Measurements from ENCODE around the gene NPVF. TPM values are rescaled to one million over a fixed set of nuclear protein-coding genes. Genes with fewer than 3 reads are reported as not detected.

Gene NPVF
- polyA plus RNA-seq, 2 of the 4 experiments (the other 2 are of a cell fraction), result not detected

DNA sequence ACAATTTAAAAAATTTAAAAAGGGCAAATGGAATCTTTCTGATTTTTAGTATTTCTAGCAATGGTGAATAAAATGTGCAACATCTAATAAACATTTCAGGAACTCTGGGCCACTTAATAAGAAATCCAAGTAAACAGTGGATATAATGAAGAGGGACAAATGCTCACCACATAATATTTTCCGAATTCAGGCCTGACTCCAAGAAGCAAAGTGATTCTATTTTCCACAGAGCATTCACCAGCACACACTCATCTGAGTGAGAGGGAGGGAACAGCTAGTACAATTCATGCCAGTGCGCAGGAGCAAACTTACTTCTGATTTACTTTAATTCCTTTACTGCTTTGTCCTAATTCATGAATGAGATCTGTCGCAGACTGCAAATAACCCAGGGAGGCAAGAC is 10.1 kb downstream of the NPVF start:
- FAIRE-seq (no peak), ATAC-seq (no peak), DNase-seq (ENCODE audit: low read depth in 1 of 2, low spot score in 1 of 2) (no peak)
- Histone ChIP-seq H3K9me3 (no peaks in the 10 kb centered on the region), H3K4me1 (no peaks in the 10 kb centered on the region), H3K4me3 (no peak overlapping the region), H3K27ac (no peak overlapping the region), H3K4me2 (no peak overlapping the region)
- 40% methylated on average over 3 of the region's 3 CpGs for WGBS (ENCODE audit: missing lambda C conversion rate)
- no peak for TF ChIP-seq GATA3 (IDR thresholded peaks at IDR 0.05; ENCODE audit: borderline replicate concordance)
- TF ChIP-seq ZC3H11A (IDR thresholded peaks at IDR 0.05), result no peak
- no peak for TF ChIP-seq HOXB13 (CRISPR knock-in tag; IDR thresholded peaks at IDR 0.05; ENCODE audit: low read depth)
- TF ChIP-seq, protein P1, sequence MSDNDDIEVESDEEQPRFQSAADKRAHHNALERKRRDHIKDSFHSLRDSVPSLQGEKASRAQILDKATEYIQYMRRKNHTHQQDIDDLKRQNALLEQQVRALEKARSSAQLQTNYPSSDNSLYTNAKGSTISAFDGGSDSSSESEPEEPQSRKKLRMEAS (IDR thresholded peaks at IDR 0.05), result no peak
- TF ChIP-seq RCOR1 (IDR thresholded peaks at IDR 0.05; ENCODE audit: low read depth, low read length), result no peak
- TF ChIP-seq HDAC2 (IDR thresholded peaks at IDR 0.05), result no peak
- no peak for TF ChIP-seq RNF2 (IDR thresholded peaks at IDR 0.05; ENCODE audit: borderline replicate concordance, low read depth)
- TF ChIP-seq, protein P2, sequence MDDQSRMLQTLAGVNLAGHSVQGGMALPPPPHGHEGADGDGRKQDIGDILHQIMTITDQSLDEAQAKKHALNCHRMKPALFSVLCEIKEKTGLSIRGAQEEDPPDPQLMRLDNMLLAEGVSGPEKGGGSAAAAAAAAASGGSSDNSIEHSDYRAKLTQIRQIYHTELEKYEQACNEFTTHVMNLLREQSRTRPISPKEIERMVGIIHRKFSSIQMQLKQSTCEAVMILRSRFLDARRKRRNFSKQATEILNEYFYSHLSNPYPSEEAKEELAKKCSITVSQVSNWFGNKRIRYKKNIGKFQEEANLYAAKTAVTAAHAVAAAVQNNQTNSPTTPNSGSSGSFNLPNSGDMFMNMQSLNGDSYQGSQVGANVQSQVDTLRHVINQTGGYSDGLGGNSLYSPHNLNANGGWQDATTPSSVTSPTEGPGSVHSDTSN (IDR thresholded peaks at IDR 0.05), result no peak
- TF ChIP-seq, protein P3, sequence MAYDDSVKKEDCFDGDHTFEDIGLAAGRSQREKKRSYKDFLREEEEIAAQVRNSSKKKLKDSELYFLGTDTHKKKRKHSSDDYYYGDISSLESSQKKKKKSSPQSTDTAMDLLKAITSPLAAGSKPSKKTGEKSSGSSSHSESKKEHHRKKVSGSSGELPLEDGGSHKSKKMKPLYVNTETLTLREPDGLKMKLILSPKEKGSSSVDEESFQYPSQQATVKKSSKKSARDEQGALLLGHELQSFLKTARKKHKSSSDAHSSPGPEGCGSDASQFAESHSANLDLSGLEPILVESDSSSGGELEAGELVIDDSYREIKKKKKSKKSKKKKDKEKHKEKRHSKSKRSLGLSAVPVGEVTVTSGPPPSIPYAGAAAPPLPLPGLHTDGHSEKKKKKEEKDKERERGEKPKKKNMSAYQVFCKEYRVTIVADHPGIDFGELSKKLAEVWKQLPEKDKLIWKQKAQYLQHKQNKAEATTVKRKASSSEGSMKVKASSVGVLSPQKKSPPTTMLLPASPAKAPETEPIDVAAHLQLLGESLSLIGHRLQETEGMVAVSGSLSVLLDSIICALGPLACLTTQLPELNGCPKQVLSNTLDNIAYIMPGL (CRISPR knock-in tag; IDR thresholded peaks at IDR 0.05; ENCODE audit: borderline replicate concordance), result no peak
- TF ChIP-seq, protein P4, sequence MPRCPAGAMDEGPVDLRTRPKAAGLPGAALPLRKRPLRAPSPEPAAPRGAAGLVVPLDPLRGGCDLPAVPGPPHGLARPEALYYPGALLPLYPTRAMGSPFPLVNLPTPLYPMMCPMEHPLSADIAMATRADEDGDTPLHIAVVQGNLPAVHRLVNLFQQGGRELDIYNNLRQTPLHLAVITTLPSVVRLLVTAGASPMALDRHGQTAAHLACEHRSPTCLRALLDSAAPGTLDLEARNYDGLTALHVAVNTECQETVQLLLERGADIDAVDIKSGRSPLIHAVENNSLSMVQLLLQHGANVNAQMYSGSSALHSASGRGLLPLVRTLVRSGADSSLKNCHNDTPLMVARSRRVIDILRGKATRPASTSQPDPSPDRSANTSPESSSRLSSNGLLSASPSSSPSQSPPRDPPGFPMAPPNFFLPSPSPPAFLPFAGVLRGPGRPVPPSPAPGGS (IDR thresholded peaks at IDR 0.05), result no peak
- no peak for TF ChIP-seq HOXB5 (CRISPR knock-in tag; IDR thresholded peaks at IDR 0.05)
- TF ChIP-seq, protein P5, sequence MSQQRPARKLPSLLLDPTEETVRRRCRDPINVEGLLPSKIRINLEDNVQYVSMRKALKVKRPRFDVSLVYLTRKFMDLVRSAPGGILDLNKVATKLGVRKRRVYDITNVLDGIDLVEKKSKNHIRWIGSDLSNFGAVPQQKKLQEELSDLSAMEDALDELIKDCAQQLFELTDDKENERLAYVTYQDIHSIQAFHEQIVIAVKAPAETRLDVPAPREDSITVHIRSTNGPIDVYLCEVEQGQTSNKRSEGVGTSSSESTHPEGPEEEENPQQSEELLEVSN (IDR thresholded peaks at IDR 0.05; ENCODE audit: borderline replicate concordance, low read depth), result no peak
- TF ChIP-seq HEYL (CRISPR knock-in tag; IDR thresholded peaks at IDR 0.05), result no peak
- no peak for TF ChIP-seq ESRRA (IDR thresholded peaks at IDR 0.05; ENCODE audit: borderline replicate concordance, low read length)
- TF ChIP-seq CEBPB (IDR thresholded peaks at IDR 0.05), result no peak
- TF ChIP-seq KDM5A (IDR thresholded peaks at IDR 0.05), result no peak
- TF ChIP-seq FOSL2 (IDR thresholded peaks at IDR 0.05), result no peak
- TF ChIP-seq FOSL2 (CRISPR knock-in tag; IDR thresholded peaks at IDR 0.05), result no peak
- CTCF ChIA-PET, result interaction anchor here (1.3 to 1.7 kb wide), 2 partner anchors 10 to 38 kb away, joined by 5 to 7 read pairs; partner anchors contain the start of gene NPVF
- POLR2A ChIA-PET, result no interaction called here

DNA sequence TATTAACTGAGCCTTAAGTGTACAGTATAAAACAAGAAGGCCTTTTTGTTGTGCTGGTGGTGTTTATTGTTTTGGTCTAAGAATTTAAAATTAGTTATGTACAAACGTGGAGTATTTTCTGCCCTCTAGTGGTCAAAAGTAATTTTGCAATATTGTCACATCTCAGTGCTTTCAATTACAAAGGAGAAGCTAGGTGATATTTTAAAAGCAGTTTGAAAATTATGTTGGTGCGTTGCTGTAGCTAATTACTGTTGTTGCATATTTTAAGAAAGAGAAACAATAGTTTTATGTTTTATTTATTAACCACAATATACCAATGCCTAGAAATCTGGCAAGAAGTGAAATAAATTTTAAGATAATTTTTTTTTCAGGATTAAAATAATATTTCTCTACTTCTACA is 11.4 kb downstream of the NPVF start:
- H3K4me2 ChIP-seq, result no peak overlapping the region
- no peaks in the 10 kb centered on the region for H3K4me1 ChIP-seq
- peak in 1 of 2 experiments; percentile 52 for DNase-seq (ENCODE audit: low read depth in 1 of 2, low spot score in 1 of 2)
- ChIA-PET CTCF (interaction anchor here (0.7 to 1.7 kb wide), 18 partner anchors 9 to 671 kb away, joined by 3 to 7 read pairs (median 4); partner anchors contain the start of gene NPVF), POLR2A (no interaction called here)
- WGBS (ENCODE audit: missing lambda C conversion rate), result 0% methylated on average over 2 of the region's 2 CpGs
- H3K9me3 ChIP-seq, result no peaks in the 10 kb centered on the region
- peak; percentile 83 for FAIRE-seq
- H3K4me3 ChIP-seq, result no peak overlapping the region
- ATAC-seq, result peak in 1 of 2 experiments; percentile 61; a peak in 2 of 6 replicates
- no peak overlapping the region for H3K27ac ChIP-seq
- TF ChIP-seq ZNF302 (CRISPR knock-in tag; IDR thresholded peaks at IDR 0.05) (no peak), CEBPB (IDR thresholded peaks at IDR 0.05) (peak in 1 of 2 experiments; percentile 51; a peak in 2 of 4 replicates), PHF8 (IDR thresholded peaks at IDR 0.05; ENCODE audit: borderline replicate concordance, low read depth) (no peak), CHD2 (IDR thresholded peaks at IDR 0.05; ENCODE audit: low read length, partially characterized antibody) (no peak), MYC (IDR thresholded peaks at IDR 0.05; ENCODE audit: borderline replicate concordance, low read length) (no peak), FOSL2 (IDR thresholded peaks at IDR 0.05) (no peak), FOSL2 (CRISPR knock-in tag; IDR thresholded peaks at IDR 0.05) (no peak), EHMT2 (IDR thresholded peaks at IDR 0.05; ENCODE audit: low read depth) (no peak), HEYL (CRISPR knock-in tag; IDR thresholded peaks at IDR 0.05) (no peak), JUNB (IDR thresholded peaks at IDR 0.05) (no peak), RNF2 (IDR thresholded peaks at IDR 0.05; ENCODE audit: borderline replicate concordance, low read depth) (no peak), NR3C1 (IDR thresholded peaks at IDR 0.05) (no peak), KDM1A (IDR thresholded peaks at IDR 0.05; ENCODE audit: low read depth) (no peak), CBX8 (IDR thresholded peaks at IDR 0.05) (no peak), RCOR1 (IDR thresholded peaks at IDR 0.05; ENCODE audit: low read depth, low read length) (no peak), MAZ (IDR thresholded peaks at IDR 0.05; ENCODE audit: borderline replicate concordance, low read depth, low read length) (no peak), JUN (IDR thresholded peaks at IDR 0.05) (no peak)
- TF ChIP-seq, protein P5 (IDR thresholded peaks at IDR 0.05; ENCODE audit: borderline replicate concordance, low read depth), result no peak
- TF ChIP-seq, protein P6, sequence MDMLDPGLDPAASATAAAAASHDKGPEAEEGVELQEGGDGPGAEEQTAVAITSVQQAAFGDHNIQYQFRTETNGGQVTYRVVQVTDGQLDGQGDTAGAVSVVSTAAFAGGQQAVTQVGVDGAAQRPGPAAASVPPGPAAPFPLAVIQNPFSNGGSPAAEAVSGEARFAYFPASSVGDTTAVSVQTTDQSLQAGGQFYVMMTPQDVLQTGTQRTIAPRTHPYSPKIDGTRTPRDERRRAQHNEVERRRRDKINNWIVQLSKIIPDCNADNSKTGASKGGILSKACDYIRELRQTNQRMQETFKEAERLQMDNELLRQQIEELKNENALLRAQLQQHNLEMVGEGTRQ (IDR thresholded peaks at IDR 0.05), result no peak
- TF ChIP-seq, protein P7, sequence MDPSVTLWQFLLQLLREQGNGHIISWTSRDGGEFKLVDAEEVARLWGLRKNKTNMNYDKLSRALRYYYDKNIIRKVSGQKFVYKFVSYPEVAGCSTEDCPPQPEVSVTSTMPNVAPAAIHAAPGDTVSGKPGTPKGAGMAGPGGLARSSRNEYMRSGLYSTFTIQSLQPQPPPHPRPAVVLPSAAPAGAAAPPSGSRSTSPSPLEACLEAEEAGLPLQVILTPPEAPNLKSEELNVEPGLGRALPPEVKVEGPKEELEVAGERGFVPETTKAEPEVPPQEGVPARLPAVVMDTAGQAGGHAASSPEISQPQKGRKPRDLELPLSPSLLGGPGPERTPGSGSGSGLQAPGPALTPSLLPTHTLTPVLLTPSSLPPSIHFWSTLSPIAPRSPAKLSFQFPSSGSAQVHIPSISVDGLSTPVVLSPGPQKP (IDR thresholded peaks at IDR 0.05; ENCODE audit: low read depth, low read length), result no peak
